GDM1 (cell line): ENCODE measurements around the gene MCEMP1.

ENCODE experiments used
- DNase-seq: peaks from one replicate; lab custom pipeline; 2025; lab: John Stamatoyannopoulos, UW

MCEMP1 gene, protein sequence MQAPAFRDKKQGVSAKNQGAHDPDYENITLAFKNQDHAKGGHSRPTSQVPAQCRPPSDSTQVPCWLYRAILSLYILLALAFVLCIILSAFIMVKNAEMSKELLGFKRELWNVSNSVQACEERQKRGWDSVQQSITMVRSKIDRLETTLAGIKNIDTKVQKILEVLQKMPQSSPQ

DNA sequence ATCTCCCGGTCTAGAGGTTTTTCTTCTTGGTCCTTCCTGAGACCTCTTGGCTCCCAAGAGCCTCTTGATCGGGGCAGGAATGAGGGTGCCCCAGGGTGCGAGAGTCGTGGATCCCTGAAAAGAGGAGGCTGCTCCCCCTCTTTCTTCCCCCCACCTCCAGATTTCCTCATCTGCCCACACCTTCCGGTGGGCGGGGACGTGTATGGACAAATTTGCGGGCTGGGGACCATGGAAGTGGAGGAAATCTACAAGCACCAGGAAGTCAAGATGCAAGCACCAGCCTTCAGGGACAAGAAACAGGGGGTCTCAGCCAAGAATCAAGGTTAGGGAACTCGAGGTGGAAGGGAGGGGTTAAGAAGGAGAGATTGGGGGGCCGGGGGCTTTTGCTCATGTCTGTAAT, at the start of gene MCEMP1:
Gene MCEMP1, plus strand, starts transcription at position 237 of the 400 bp plus-strand sequence. Its CDS starts 31 bp downstream, at position 268.
- DNase-seq: peak; percentile 28

DNA sequence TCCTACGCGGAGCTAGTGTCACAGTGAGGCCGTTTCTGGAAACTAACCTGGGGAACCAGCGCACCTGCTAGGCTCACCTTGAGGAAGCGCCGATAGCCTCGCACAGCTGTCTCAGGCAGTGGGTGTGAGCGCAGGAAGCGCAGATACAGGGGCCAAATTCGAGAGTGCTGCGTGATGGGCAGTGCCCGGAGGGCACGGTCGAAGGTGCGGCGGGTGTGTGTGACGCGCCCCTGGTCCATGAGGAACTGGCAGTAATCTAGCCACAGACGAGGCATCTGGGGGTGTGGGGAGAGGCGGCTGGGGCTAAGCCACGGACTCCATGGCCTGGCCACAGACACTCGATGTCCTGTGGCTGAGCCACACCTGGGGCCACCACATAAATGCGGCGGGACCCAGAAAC, 49.7 kb upstream of the MCEMP1 start:
- DNase-seq: no peak

DNA sequence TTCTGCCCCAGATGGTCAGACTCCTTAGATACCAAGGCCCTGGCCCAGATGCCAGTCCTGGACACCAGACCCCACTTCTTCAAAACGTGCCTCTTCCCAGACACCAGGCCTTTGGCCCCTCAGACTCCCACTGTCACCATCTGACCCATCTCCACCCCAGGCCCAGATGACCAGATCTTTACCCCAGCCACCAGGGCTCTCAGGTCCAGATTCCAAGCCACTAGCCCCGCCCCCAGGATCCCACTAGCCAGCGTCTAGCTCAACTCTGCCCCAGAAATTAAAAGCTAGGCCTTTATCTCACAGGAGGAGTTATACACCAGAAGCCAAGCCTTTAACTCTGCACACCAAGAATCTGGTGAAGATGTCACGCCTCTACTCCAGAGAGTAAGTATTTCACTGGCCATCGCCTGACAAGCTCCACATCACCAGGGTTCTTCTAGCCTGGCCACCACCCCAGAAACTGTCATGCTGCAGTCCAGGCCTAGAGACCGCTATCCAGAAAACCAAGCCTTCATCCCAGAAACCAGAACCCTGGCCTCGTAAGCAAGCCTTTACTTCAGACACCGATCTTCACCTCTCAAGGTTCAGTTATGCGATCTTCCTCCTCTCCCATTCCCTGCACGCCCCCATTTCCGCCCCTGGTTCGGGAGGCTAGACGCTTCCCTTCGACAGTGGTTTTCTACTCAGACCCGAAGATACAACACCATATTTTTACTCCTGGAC, 48.1 kb upstream of the MCEMP1 start:
- no peak for DNase-seq

DNA sequence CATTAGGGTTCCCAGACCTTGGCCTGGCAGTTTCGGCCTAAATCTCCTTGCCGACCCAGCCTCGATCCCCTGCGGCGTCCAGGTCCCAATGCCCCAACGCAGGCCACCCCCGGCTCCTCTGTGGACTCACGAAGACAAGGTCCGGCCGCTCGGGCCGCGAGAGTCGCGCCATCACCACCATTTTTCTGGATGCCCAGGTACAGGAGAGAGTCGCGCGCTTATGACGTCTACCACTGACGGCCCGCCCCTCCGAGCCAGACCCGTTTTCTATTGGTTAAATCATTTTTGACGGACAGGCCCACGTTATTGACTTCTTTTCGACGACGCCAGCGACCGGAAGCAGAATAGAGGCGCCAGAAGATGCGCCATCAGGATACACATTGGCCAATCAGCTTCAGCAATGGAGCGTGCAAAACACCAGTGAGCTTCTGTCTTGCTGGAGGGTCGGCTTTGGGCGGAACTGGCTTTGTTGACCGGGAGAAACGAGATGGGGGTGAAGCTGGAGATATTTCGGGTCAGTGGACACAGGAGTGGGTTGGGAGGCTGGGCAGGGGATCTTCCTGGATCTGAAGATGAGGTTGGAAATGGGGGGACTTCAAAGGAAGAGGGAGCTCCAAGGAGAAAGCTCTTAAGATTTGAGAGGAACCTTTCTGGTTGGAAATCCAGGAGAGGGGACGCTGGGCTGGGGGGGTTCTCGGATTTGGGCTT, 47.4 kb upstream of the MCEMP1 start, which contains the start of the genes PET100 and XAB2:
Gene PET100, plus strand, starts transcription at position 447 of the 708 bp plus-strand sequence. Its CDS starts 41 bp downstream, at position 488.
Gene XAB2, minus strand, starts transcription at position 199 of the 708 bp plus-strand sequence. Its CDS starts 18 bp downstream, at position 181.
- peak; percentile 96 for DNase-seq

DNA sequence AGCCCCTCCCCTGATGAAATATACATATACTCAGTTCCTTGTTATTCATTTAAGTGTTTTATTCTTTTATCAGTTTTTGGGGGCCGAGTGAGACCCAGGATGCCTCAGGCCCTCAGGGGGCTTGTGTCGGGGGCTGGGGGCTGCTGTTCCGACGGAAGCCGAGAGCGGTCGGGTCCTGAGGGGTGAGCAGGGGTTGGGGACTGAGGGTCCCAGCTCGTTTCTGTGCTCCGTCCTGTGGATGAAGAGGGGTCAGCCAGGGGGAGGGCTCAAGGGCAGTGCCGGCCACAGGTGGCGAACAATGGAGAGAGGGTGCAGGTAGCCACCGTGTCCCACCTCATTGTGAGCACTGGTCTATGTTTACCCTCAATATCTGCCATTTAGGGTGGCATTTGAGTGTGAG, 45.3 kb upstream of the MCEMP1 start:
- no peak for DNase-seq

DNA sequence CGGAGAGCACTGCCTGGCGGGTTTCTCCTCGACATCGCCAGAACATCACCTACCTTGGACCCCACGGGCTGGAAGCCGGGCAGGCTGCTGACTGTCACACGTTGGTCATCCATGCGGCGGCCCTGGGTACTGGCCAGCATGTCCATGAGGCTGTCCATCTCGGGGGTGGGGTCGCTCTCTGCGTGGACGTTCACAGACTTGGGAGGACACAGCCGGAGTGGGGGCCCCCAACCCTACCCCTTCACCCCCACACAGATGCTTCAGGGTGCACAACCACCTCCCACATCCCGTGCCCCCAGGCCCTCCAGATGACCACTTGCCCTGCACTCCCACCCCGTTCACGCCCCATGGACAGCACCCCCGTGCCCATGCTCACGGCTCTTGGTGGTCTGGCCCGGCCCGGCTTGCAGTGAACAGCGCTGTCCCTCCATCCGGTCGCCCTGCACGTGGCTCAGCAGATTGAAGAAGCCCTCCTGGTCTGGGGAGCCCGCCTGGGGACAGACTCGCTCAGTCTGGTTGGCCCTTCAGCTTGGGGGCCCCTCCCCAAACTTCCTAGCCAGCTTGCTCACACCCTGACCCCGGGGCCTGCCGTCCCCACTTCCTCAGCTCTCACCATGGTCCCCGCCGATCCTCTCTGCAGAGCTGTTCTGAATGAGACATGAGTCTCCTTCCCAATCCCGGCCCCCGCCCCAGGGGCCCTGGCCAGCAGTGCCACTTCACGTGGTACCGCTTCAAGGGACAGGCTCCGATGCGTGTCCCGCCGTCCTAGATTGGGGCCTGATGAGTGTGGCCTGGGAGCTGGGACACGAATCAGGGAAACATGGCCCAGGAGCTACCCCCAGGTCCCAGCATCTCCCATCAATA, 44.3 kb upstream of the MCEMP1 start:
- no peak for DNase-seq

DNA sequence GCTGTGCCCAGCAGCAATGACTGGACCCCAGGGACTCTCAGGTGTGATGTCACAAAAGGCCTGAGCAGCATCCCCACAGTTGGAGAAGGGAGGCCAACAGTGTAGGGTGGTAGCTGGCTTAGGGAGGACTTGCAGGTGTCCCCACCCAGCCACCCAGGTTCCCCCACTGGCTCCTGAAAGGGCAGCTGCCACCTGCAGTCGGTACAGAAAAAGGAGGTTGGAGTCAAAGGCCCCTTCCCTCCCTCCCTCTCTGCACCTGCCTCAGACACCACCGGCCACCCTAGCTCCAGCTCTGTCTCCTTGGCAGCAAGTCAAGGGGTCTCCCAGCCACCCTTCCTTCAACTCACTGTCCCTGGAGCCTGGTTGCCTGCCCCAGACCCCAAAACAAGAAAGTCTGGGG, 43.2 kb upstream of the MCEMP1 start, which contains the start of gene PCP2:
Gene PCP2, minus strand, starts transcription at position 22 of the 400 bp plus-strand sequence. CDS start 262 bp downstream, outside the sequence.
- no peak for DNase-seq

DNA sequence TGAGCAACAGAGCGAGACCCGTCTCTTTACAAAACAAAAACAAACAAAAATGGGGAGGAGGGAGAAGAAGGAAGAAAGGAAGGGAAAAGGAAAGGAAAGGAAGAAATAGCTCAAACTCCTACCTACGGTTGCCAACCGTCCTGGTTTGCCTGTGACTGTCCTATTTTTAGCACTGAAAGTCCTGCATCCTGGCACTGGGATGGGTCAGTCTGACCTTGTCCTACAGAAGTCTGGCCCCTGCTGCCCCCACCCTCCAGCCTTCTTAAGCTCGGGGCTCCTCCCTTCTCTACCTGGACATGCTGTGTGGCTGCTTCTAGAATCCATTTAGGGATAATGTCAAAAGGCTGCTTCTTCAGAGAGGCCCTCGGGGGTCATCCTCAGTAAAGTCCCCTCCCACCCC, 41.2 kb upstream of the MCEMP1 start:
- DNase-seq: no peak

DNA sequence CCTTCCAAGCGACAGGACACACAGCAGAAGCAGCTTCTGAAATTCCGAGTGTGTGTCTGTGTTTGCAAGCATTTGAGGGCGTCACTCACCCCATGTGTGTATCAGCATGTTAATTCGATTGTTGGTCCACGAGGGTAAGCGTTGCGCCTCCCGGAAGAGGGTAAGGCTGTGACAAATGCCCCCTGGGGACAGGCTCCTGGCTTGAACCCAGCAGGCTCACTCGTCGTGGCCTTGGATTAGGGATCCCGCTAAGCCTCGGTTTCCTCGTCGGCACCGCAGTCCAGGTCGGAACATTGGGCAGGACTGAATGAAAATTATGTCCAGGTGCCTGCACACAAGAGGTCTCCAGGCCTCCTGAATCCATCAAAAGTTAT, 40.6 kb upstream of the MCEMP1 start:
- DNase-seq: no peak

DNA sequence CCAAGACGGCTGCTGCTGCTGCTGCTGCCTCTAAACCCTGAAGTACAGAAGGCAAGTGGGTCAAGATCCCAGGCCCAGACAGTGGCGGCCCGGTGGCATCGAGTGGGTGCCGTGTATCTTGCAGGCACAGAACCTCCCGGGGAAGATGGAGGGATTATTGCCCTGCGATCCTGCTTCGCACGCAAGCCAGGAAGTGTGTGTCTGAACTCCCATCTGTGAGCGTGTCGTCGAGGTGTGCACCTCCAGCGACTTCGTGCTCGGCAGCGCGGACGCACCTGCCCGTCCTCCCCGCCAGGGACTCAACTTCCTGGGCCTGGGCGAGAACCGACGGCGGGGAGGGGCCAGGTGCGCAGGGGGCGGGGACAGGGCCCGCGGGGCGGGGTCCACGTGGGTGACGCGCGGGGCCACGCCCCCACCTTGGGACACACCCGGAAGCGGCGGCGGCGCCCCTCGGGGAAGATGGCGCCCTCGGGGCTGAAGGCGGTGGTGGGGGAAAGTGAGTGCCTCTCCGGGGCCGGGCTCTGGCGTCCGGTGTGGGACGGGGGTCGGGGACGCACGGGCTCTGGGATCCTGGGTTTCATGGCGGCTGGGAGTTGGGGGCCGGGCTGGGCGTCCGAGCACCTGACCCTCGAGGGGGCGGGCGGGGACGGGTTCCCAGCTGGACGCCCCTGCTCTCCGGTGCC, 40.1 kb upstream of the MCEMP1 start, which contains the start of gene STXBP2:
Gene STXBP2, plus strand, starts transcription at position 420 of the 683 bp plus-strand sequence. Its CDS starts 40 bp downstream, at position 460.
- DNase-seq: peak; percentile 62

DNA sequence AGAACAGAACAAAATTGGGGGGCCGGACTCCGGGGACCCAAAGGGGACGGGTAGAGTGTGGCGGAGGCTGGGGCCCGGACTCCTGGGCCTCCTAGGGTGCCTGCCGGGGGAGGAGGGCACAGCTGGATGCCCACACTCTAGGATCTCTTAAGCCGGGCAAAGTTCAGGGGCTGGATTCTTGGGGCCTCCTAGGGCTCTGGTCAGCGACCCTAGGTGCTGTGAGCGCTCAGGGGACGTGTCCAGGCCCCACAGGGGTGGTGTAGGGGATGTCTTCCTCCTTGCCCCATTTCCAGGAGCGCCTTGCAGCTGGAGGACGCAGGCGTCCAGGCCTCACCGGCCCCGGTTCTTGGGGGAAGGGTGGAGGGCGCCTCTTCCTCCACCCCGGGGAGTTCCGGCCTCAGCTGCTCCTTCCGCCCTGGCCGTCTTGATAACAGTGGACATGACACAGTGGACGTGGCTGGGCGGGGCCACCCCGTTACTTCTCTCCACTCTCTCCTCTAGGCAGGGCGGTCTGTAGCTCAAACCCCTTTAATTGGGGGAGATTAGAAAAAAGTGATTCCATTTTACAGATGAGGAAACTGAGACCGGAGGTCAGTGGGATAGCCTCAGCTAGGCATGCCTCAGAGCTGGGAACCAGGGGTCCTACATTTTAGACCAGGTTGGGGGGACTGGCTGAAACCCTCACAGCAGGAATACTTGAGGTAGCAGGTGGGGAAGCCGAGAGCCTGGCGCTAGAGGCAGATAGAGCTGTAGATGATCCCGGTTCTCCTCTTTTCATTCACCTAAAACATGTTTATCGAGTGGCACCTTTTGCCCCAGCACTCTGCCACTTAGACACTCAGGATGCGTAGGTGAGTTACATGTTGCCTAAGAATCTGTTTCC, 39.3 kb upstream of the MCEMP1 start:
- no peak for DNase-seq

DNA sequence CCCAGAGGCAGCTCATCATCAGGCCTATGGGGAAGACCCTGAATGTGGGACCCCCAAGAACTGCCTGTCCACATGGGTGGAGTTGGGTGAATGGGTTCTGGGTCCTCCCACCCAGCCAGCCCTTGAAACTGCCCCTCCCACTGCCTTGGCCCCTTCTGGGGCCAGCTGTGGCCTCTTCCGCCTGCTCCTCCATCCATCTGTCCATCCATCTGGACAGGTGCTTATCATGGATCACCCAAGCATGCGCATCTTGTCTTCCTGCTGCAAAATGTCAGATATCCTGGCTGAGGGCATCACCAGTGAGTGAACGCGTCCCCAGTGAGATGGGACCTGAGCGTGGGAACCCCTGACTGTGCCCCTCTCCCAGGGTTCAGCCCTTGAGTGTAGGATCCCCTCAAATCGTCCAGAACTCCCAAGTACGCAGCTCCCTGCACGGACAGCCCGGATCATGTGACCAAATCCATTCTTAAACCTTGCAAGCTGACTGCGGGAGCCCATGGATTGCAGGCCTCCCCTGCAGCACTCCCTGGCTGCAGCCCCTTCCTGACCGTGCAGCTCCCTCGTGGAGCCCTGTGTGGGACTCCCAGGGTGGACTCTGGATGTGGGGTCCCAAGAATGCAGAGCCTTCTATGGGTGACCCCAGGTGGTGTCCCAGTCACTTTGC, 38.0 kb upstream of the MCEMP1 start:
- DNase-seq: no peak

DNA sequence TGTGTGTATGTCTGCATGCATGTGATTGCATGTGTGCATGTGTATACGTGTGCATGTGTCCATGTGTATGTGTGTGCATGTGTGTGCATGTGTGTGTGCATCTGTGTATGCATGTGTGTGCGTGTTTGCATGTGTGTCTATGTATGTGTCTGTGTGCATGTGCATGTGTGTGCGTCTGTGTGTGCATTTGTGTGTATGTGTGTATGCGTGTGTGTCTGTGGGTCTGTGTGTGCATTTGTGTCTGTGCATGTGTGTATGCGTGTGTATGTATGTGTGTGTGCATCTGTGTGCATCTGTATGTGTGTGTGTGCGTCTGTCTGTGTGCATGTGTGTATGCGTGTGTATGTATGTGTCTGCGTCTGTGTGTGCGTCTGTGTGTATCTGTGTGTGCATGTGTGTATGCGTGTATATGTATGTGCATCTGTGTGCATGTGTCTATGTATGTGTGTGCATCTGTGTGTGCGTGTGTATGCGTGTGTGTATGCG, 37.0 kb upstream of the MCEMP1 start:
- no peak for DNase-seq

DNA sequence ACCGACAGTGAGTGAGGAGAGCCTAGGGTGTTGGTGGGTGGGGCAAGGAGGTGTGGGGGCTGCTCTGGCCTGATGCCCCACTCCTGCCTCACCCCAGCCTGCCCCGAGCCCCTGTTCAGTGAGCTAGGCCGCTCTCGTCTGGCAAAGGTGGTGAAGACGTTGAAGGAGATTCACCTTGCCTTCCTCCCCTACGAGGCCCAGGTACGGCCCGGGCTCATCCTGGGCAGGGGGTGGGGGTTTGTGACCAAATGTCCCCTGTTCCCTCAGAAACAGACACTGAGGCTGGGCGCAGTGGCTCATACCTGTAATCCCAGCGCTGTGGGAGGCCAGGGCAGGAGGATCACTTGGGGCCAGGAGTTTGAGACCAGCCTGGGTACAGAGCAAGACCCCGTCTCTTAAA, 36.1 kb upstream of the MCEMP1 start:
- no peak for DNase-seq

DNA sequence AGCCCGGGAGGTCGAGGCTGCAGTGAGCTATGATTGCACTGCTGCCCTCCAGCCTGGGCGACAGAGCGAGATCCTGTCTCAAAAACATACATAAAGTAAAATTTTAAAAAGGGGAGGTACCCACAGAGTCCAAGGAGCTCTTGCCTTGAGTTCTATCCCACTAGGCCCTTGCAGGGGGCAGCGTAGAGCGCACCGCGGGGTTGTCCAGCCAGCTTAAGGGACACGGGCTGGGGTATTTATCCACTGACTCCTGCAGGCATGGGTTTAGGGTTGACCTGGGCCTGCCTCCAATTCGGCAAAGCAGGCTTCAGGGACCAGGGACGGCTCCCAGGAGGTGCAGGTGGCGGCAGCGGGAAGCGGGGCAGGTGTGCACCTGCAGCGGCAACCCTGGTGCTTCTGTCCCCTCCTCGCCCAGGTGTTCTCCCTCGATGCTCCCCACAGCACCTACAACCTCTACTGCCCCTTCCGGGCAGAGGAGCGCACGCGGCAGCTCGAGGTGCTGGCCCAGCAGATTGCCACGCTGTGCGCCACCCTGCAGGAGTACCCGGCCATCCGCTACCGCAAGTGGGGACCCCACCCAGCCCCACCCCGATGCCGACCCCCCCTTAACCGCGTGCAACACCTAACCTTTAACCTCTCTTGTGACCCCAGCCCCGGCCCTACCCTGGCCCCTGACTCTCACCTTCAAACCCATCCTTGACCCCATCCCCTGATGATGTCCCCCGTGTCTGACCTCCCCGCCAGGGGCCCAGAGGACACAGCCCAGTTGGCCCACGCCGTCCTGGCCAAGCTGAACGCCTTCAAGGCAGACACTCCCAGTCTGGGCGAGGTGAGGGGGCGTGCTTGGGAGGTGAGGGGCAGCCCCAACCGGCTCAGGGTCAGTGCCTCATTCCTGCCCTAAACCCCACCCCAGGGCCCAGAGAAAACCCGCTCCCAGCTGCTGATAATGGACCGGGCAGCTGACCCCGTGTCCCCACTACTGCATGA, 35.3 kb upstream of the MCEMP1 start:
- no peak for DNase-seq

DNA sequence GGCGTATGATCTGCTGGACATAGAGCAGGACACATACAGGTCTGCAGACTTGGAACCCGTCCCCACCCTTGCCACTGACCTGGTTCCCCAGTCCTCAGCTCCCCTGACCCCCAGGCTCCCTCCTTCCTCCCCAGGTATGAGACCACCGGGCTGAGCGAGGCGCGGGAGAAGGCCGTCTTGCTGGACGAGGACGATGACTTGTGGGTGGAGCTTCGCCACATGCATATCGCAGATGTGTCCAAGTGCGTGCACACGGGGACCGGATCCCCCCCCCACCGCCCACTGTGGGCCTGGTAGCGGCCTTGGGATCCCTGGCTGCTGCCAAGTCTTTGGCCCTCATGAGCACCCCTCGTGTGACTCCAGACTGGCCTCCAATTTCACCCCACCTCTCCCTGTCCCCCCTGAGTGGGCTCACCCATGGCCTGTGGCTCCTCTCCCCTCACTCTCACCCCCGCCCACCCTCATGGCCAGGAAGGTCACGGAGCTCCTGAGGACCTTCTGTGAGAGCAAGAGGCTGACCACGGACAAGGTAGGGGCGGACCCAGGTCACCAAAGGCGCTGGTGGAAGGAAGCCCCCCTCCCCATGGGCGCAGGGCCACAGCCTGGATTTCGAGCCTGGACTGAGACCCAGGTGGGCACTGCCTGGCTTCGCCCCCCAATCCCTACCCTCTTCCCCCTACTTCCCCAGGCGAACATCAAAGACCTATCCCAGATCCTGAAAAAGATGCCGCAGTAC, 34.4 kb upstream of the MCEMP1 start:
- DNase-seq: no peak

DNA sequence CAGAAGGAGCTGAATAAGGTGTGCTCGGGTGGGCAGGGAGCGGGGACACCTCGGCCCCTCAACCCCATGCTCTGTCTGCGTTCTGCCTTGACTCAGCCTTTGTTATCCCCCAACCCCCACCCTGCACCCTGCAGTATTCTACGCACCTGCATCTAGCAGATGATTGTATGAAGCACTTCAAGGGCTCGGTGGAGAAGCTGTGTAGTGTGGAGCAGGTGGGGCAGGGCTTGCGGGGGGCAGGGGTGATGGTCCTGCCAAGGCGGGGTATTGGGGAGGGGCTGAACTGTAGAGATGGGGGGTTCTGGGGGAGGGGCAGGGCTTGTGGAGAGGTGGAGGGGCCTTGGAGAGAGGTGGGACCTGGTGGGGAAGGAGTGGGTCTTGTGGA, 33.9 kb upstream of the MCEMP1 start:
- no peak for DNase-seq
